ENCODE data around the gene SLC10A7. TPM values are rescaled to one million over a fixed set of nuclear protein-coding genes. Genes with fewer than 3 reads are reported as not detected.

The SLC10A7 gene
- total and polyA plus RNA-seq, 8 donors, result 1.8 to 36.0 (median 10.4) TPM

- intact Hi-C loops (cut with DNase I; ENCODE audit: low total_unique reads), result no loop called here
- no peaks in the 10 kb centered on the region for H3K4me1 ChIP-seq
Observed at GRCh38 chr4:146548443-146548842, 26.7 kb upstream of the SLC10A7 start.

DNA sequence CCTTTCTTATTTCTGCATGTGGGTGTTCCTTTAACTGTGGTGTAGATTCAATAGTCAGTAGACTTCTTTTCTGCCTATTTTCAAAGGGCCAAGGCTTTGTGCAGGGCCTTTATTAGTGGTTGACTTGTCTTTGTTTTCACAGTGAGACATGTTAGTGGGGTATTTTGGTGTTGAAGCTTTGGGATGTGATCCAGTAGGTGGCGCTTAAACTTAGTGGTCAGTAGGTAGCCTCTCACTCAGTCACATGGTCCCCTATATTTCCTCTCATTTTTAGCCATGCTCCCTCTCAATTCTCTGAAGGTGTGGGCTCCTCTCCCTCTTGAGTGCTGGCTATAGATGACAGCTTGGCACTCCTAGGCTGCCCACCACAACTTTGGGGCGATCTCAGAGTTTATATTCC, 23.4 kb upstream of the SLC10A7 start:
- Histone ChIP-seq H3K27ac (no peak overlapping the region), H3K27me3 (no peaks in the 10 kb centered on the region), H3K9me3 (peaks cover 0 to 20% (median 1%) of the 10 kb centered on the region in 4 donors), H3K4me1 (no peaks in the 10 kb centered on the region), H3K36me3 (no peaks in the 10 kb centered on the region), H3K4me3 (no peak overlapping the region)
- intact Hi-C loops (cut with DNase I; ENCODE audit: low total_unique reads), result no loop called here
- WGBS, 5 donors, result 59 to 83% (median 71%) methylated on average over 2 of the region's 2 CpGs
- DNase-seq, result peak in 1 of 2 donors; percentile 7
- no peak for TF ChIP-seq EP300 (IDR thresholded peaks at IDR 0.05)
- no peak for TF ChIP-seq POLR2AphosphoS5 (IDR thresholded peaks at IDR 0.05)
- no peak for TF ChIP-seq POLR2A (IDR thresholded peaks at IDR 0.05)
- TF ChIP-seq, protein P1, sequence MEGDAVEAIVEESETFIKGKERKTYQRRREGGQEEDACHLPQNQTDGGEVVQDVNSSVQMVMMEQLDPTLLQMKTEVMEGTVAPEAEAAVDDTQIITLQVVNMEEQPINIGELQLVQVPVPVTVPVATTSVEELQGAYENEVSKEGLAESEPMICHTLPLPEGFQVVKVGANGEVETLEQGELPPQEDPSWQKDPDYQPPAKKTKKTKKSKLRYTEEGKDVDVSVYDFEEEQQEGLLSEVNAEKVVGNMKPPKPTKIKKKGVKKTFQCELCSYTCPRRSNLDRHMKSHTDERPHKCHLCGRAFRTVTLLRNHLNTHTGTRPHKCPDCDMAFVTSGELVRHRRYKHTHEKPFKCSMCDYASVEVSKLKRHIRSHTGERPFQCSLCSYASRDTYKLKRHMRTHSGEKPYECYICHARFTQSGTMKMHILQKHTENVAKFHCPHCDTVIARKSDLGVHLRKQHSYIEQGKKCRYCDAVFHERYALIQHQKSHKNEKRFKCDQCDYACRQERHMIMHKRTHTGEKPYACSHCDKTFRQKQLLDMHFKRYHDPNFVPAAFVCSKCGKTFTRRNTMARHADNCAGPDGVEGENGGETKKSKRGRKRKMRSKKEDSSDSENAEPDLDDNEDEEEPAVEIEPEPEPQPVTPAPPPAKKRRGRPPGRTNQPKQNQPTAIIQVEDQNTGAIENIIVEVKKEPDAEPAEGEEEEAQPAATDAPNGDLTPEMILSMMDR (IDR thresholded peaks at IDR 0.05), result no peak

More at GRCh38 chr4:146548443-146548842, 26.7 kb upstream of the SLC10A7 start:
- Histone ChIP-seq H3K27ac (no peak overlapping the region), H3K36me3 (no peaks in the 10 kb centered on the region), H3K27me3 (no peaks in the 10 kb centered on the region), H3K4me3 (no peak overlapping the region), H3K9me3 (peaks cover 0 to 9% (median 1%) of the 10 kb centered on the region in 4 donors)
- DNase-seq, result no peak
- no peak for TF ChIP-seq POLR2A (IDR thresholded peaks at IDR 0.05)
- TF ChIP-seq POLR2AphosphoS5 (IDR thresholded peaks at IDR 0.05), result no peak
- TF ChIP-seq, protein P1 (IDR thresholded peaks at IDR 0.05), result no peak
- WGBS, 5 donors, result 60 to 75% (median 68%) methylated on average over 1 of the region's 1 CpG

GRCh38 chr4:146534178-146534577, 12.4 kb upstream of the SLC10A7 start:
- no peaks in the 10 kb centered on the region for H3K27me3 ChIP-seq
- no peak for DNase-seq
- H3K36me3 ChIP-seq, result no peaks in the 10 kb centered on the region
- no peaks in the 10 kb centered on the region for H3K4me1 ChIP-seq
- TF ChIP-seq EP300 (IDR thresholded peaks at IDR 0.05) (no peak), POLR2A (IDR thresholded peaks at IDR 0.05) (no peak), POLR2AphosphoS5 (IDR thresholded peaks at IDR 0.05) (no peak)
- TF ChIP-seq, protein P1 (IDR thresholded peaks at IDR 0.05), result no peak
- intact Hi-C loops (cut with DNase I; ENCODE audit: low total_unique reads), result no loop called here
- H3K27ac ChIP-seq, result no peak overlapping the region
- H3K4me3 ChIP-seq, result no peak overlapping the region
- peaks cover 0 to 23% (median 4%) of the 10 kb centered on the region in 4 donors for H3K9me3 ChIP-seq

GRCh38 chr4:146525754-146526153, 4.0 kb upstream of the SLC10A7 start:
- no peak for TF ChIP-seq POLR2A (IDR thresholded peaks at IDR 0.05)
- no peak for TF ChIP-seq EP300 (IDR thresholded peaks at IDR 0.05)
- TF ChIP-seq POLR2AphosphoS5 (IDR thresholded peaks at IDR 0.05), result no peak
- TF ChIP-seq, protein P1 (IDR thresholded peaks at IDR 0.05), result no peak
- no peak overlapping the region for H3K27ac ChIP-seq
- DNase-seq, result no peak
- 20 to 32% (median 21%) methylated on average over 2 of the region's 2 CpGs for WGBS, 5 donors
- no peaks in the 10 kb centered on the region for H3K27me3 ChIP-seq
- no peak overlapping the region for H3K4me3 ChIP-seq
- intact Hi-C loops (cut with DNase I; ENCODE audit: low total_unique reads), result no loop called here
- peaks cover 0 to 13% (median 6%) of the 10 kb centered on the region in 4 donors for H3K4me1 ChIP-seq
- no peaks in the 10 kb centered on the region for H3K36me3 ChIP-seq
- H3K9me3 ChIP-seq, result peaks cover 0 to 7% (median 2%) of the 10 kb centered on the region in 4 donors
